GM12878 (cell line): ENCODE results near the gene ARL15.

Experiments
- BACH1 ChIP-seq: fragments of 450-650 bp; IDR thresholded peaks from 2 replicates; pipeline ENCODE4 v1.6.1; 2017; ENCODE audit warnings: mild to moderate bottlenecking, borderline replicate concordance
- BCLAF1 ChIP-seq: fragments of 450-650 bp; IDR thresholded peaks from 2 replicates; pipeline ENCODE4 v1.6.1; 2017; ENCODE audit warnings: antibody characterized with exemption, mild to moderate bottlenecking, moderate library complexity
- CTCF ChIP-seq, 3 experiments: IDR thresholded peaks in 2 of 3; conservative IDR thresholded peaks in 1 of 3; 2 replicates each; pipeline ENCODE4 v1.5.1; 2011; ENCODE audit warnings: low read depth in 3 of 3, low read length in 3 of 3, mild to moderate bottlenecking in 3 of 3, control low read depth in 2 of 3, moderate library complexity in 2 of 3, inconsistent platforms in 1 of 3, mixed read lengths in 1 of 3; ENCODE audit not compliant: control insufficient read depth in 2 of 3, insufficient read depth in 1 of 3; ENCODE audit errors: extremely low read depth in 1 of 3
- E2F4 ChIP-seq: IDR thresholded peaks from 2 replicates; pipeline ENCODE4 v1.6.1; 2012; ENCODE audit warnings: low read depth, low read length, improper control_type of control experiment
- EZH2 ChIP-seq: IDR thresholded peaks from 2 replicates; pipeline ENCODE4 v1.6.1; 2012; ENCODE audit warnings: low read depth, mild to moderate bottlenecking, control low read depth, inconsistent platforms, low read length, borderline replicate concordance; ENCODE audit not compliant: control insufficient read depth
- FOXM1 ChIP-seq: IDR thresholded peaks from 2 replicates; pipeline ENCODE4 v1.6.1; 2012; ENCODE audit warnings: low read depth, mild to moderate bottlenecking, inconsistent platforms, low read length, moderate library complexity
- JUND ChIP-seq: IDR thresholded peaks from 2 replicates; pipeline ENCODE4 v1.6.1; 2012; ENCODE audit warnings: low read depth, mild to moderate bottlenecking, low read length, improper control_type of control experiment, moderate library complexity
- NFYB ChIP-seq: IDR thresholded peaks from 2 replicates; pipeline ENCODE4 v1.6.1; 2011; ENCODE audit warnings: low read depth, mild to moderate bottlenecking, low read length, improper control_type of control experiment, moderate library complexity; ENCODE audit not compliant: insufficient read depth
- POLR2A ChIP-seq: IDR thresholded peaks from 2 replicates; pipeline ENCODE4 v1.6.1; 2011; ENCODE audit warnings: low read depth, mild to moderate bottlenecking, low read length
- REST ChIP-seq: IDR thresholded peaks from 2 replicates; pipeline ENCODE4 v1.6.1; 2012; ENCODE audit warnings: mild to moderate bottlenecking, low read depth, low read length
- TAF1 ChIP-seq: IDR thresholded peaks from 2 replicates; pipeline ENCODE4 v1.6.1; 2011; ENCODE audit warnings: mild to moderate bottlenecking, low read depth, low read length, borderline replicate concordance
- USF1 ChIP-seq: IDR thresholded peaks from 2 replicates; pipeline ENCODE4 v1.6.1; 2011; ENCODE audit warnings: borderline replicate concordance, low read depth, mild to moderate bottlenecking, moderate library complexity, mixed read lengths, low read length; ENCODE audit not compliant: insufficient read depth; ENCODE audit errors: extremely low read length
- YY1 ChIP-seq: IDR thresholded peaks from 2 replicates; pipeline ENCODE4 v1.6.1; 2011; ENCODE audit warnings: low read depth, mild to moderate bottlenecking, low read length
- ZNF274 ChIP-seq: IDR thresholded peaks from one replicate; pipeline ENCODE4 v1.8.0; 2011; ENCODE audit not compliant: insufficient read length, insufficient read depth

- TF ChIP-seq NFYB (no peak), BCLAF1 (no peak), E2F4 (no peak), POLR2A (no peak), YY1 (no peak), BACH1 (no peak), CTCF (IDR thresholded peaks at IDR 0.05 in 2 of 3, conservative IDR thresholded peaks at IDR 0.05 in 1 of 3; ENCODE audit: control insufficient read depth in 2 of 3, extremely low read depth in 1 of 3, insufficient read depth in 1 of 3, low read depth in 3 of 3, low read length in 3 of 3) (no peak), REST (no peak), JUND (no peak), FOXM1 (no peak), ZNF274 (no peak), TAF1 (no peak), EZH2 (no peak), USF1 (no peak)
Measured at GRCh38 chr5:54195701-54196100, 114.7 kb downstream of the ARL15 start.
